Uterus (tissue), 4 donors: Measurements from ENCODE around the gene RAE1. TPM values are rescaled to one million over a fixed set of nuclear protein-coding genes. Genes with fewer than 3 reads are reported as not detected.

Experiments used
- DNase-seq, 2 donors: peaks; one replicate each; pipeline ENCODE4 v3.0.0-alpha.2; 2019 to 2020
- H3K27ac ChIP-seq, 2 donors: fragments of 200-600 bp; sonication (generic); 1 replicate in 1 of 2; 2 replicates in 1 of 2; pipeline ENCODE4 v1.5.1; 2016 to 2018
- H3K27me3 ChIP-seq, 2 donors: fragments of 200-600 bp; sonication (generic); one replicate each; pipeline ENCODE4 v1.5.1; 2018 to 2019; ENCODE audit warnings: control low read depth in 1 of 2
- H3K36me3 ChIP-seq, 2 donors: fragments of 200-600 bp; sonication (generic); one replicate each; pipeline ENCODE4 v1.5.1; 2019; ENCODE audit warnings: control low read depth in 1 of 2
- H3K4me1 ChIP-seq, 2 donors: fragments of 200-600 bp; sonication (generic); one replicate each; pipeline ENCODE4 v1.5.1; 2018 to 2019; ENCODE audit warnings: control low read depth in 1 of 2
- H3K4me3 ChIP-seq, 2 donors: fragments of 200-600 bp; sonication (generic); 1 replicate in 1 of 2; 2 replicates in 1 of 2; pipeline ENCODE4 v1.5.1; 2018 to 2019; ENCODE audit warnings: mild to moderate bottlenecking in 1 of 2
- H3K9me3 ChIP-seq, 2 donors: fragments of 200-600 bp; sonication (generic); one replicate each; pipeline ENCODE4 v1.5.1; 2019; ENCODE audit warnings: control low read depth in 1 of 2
- POLR2A ChIP-seq, 2 donors: fragments of 450-650 bp; IDR thresholded peaks; one replicate each; pipeline ENCODE4 v1.6.1; 2016; ENCODE audit warnings: antibody characterized with exemption in 2 of 2, mild to moderate bottlenecking in 1 of 2, moderate library complexity in 1 of 2
- intact Hi-C: fragments of 100-400 bp; cut with DNase I; formaldehyde crosslinking; loops from one replicate; pipeline ENCODE4 v1.15.1; 2023; ENCODE audit warnings: low total_unique reads
- total RNA-seq, 4 donors: library from RNA; depleted of rRNA in 3 of 4; stranded (reverse); fragments of >200 nt in 3 of 4; gene quantifications; one replicate each; pipeline versions ENCODE4 v1.1.0 to v1.2.4, GENCODE V29; 2014 to 2023
- TF ChIP-seq, protein P1 (sequence below), 4 experiments: fragments of 200-600 bp in 2 of 4; fragments of 450-650 bp in 2 of 4; sonication (generic) in 2 of 4; IDR thresholded peaks; one replicate each; pipeline ENCODE4 v1.5.1; 2016 to 2019; ENCODE audit warnings: antibody characterized with exemption in 4 of 4, mild to moderate bottlenecking in 2 of 4, moderate library complexity in 1 of 4
- donor health status: DM: yes; HTN: yes; CAD: no.

Gene RAE1
- total RNA-seq, 4 donors from 2014 or later = 23.4 to 72.0 (median 36.0) TPM

DNA sequence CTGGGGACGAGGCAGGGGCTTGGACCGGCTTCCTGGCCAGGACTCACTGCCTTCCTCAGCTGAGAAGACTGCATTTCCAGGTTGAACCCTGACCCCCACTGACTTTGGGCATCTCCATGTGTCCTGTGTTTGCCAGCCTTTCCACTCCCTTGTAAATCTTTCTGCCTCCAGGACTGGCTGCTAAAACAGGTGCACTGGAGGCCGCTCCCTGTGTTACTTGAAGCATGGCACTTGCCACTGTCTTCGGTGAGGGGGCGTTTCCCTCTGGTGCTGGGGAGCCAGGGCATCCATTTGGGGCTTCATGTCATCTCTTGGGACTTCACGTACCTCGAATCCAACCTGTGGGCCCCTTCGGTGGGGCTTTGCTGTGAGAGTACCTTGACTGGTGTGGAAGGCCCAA is 33.4 kb downstream of the RAE1 start:
- TF ChIP-seq, protein P1, sequence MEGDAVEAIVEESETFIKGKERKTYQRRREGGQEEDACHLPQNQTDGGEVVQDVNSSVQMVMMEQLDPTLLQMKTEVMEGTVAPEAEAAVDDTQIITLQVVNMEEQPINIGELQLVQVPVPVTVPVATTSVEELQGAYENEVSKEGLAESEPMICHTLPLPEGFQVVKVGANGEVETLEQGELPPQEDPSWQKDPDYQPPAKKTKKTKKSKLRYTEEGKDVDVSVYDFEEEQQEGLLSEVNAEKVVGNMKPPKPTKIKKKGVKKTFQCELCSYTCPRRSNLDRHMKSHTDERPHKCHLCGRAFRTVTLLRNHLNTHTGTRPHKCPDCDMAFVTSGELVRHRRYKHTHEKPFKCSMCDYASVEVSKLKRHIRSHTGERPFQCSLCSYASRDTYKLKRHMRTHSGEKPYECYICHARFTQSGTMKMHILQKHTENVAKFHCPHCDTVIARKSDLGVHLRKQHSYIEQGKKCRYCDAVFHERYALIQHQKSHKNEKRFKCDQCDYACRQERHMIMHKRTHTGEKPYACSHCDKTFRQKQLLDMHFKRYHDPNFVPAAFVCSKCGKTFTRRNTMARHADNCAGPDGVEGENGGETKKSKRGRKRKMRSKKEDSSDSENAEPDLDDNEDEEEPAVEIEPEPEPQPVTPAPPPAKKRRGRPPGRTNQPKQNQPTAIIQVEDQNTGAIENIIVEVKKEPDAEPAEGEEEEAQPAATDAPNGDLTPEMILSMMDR (IDR thresholded peaks at IDR 0.05) = no peak
- no peak for TF ChIP-seq POLR2A (IDR thresholded peaks at IDR 0.05)
- H3K27ac ChIP-seq = no peak overlapping the region
- DNase-seq = no peak
- no peaks in the 10 kb centered on the region for H3K9me3 ChIP-seq
- no peaks in the 10 kb centered on the region for H3K4me1 ChIP-seq
- intact Hi-C loops = loop anchor here (5.0 kb wide), 1 partner anchor 113 kb away; no protein-coding TSS in a partner anchor
- H3K27me3 ChIP-seq = no peaks in the 10 kb centered on the region
- no peaks in the 10 kb centered on the region for H3K36me3 ChIP-seq
- H3K4me3 ChIP-seq = no peak overlapping the region

DNA sequence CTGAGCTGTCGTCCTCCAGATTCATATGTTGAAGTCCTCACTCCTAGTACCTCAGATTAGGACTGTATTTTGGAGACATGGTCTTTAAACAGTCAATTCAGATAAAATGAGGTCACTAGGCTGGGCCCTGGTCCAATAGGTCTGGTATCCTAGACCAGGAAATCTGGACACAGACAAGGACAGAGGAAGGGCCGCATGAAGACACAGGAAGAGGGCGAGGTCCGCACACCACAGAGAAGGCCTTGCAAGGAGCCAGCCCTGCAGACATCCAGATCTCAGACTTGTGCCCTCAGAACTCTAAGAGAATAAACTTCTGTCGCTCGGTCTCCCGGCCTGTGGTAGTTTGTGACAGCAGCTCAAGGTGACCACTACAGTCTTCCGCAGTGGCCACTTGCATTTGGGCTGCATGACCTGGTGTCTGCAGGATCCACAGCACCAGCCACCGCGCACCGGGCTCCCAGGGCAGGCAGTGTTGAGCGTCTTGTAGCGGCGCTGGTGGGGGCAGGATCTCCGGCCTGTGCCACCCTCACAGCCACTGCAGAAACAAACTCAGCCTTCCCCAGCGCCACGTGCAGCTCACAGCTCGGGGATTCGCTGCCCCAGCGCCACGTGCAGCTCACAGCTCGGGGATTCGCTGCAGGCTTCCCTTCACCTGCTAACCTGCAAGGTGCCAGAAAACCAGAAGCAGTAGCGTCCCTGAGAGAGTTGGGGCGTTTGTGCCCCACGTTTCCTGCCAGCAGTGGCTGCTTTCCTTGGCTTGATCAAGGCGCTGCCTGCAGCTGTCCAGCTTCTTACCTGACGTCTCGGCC is 34.1 kb downstream of the RAE1 start:
- Histone ChIP-seq H3K27ac (no peak overlapping the region), H3K27me3 (no peaks in the 10 kb centered on the region), H3K4me1 (no peaks in the 10 kb centered on the region), H3K36me3 (no peaks in the 10 kb centered on the region), H3K4me3 (no peak overlapping the region), H3K9me3 (no peaks in the 10 kb centered on the region)
- intact Hi-C loops = loop anchor here (5.0 kb wide), 1 partner anchor 112 kb away; no protein-coding TSS in a partner anchor
- TF ChIP-seq, protein P1 (IDR thresholded peaks at IDR 0.05) = no peak
- no peak for TF ChIP-seq POLR2A (IDR thresholded peaks at IDR 0.05)
- no peak for DNase-seq

- no peak for DNase-seq
- H3K4me1 ChIP-seq = no peaks in the 10 kb centered on the region
- no peaks in the 10 kb centered on the region for H3K27me3 ChIP-seq
- no peak overlapping the region for H3K27ac ChIP-seq
- H3K9me3 ChIP-seq = no peaks in the 10 kb centered on the region
- no peaks in the 10 kb centered on the region for H3K36me3 ChIP-seq
- TF ChIP-seq, protein P1 (IDR thresholded peaks at IDR 0.05) = no peak
- TF ChIP-seq POLR2A (IDR thresholded peaks at IDR 0.05) = no peak
- no peak overlapping the region for H3K4me3 ChIP-seq
- intact Hi-C loops = no loop called here
Observed at GRCh38 chr20:57385940-57386339, 34.9 kb downstream of the RAE1 start.

- Histone ChIP-seq H3K27ac (no peak overlapping the region), H3K9me3 (no peaks in the 10 kb centered on the region), H3K4me1 (no peaks in the 10 kb centered on the region), H3K36me3 (no peaks in the 10 kb centered on the region), H3K4me3 (no peak overlapping the region), H3K27me3 (no peaks in the 10 kb centered on the region)
- TF ChIP-seq POLR2A (IDR thresholded peaks at IDR 0.05) = no peak
- TF ChIP-seq, protein P1 (IDR thresholded peaks at IDR 0.05) = no peak
- DNase-seq = no peak
- intact Hi-C loops = no loop called here
Observed at GRCh38 chr20:57386762-57387161, 35.7 kb downstream of the RAE1 start.

- Histone ChIP-seq H3K9me3 (no peaks in the 10 kb centered on the region), H3K4me3 (no peak overlapping the region), H3K36me3 (no peaks in the 10 kb centered on the region), H3K27ac (no peak overlapping the region), H3K4me1 (no peaks in the 10 kb centered on the region), H3K27me3 (no peaks in the 10 kb centered on the region)
- intact Hi-C loops = no loop called here
- TF ChIP-seq, protein P1 (IDR thresholded peaks at IDR 0.05) = no peak
- no peak for TF ChIP-seq POLR2A (IDR thresholded peaks at IDR 0.05)
- no peak for DNase-seq
Observed at GRCh38 chr20:57387463-57387862, 36.4 kb downstream of the RAE1 start.
